ENCODE measurements around the gene ELP4. TPM values are rescaled to one million over a fixed set of nuclear protein-coding genes. Genes with fewer than 3 reads are reported as not detected.

Gene ELP4
- total and polyA plus RNA-seq, 12 donors: 10.5 to 30.4 (median 18.0) TPM

DNA sequence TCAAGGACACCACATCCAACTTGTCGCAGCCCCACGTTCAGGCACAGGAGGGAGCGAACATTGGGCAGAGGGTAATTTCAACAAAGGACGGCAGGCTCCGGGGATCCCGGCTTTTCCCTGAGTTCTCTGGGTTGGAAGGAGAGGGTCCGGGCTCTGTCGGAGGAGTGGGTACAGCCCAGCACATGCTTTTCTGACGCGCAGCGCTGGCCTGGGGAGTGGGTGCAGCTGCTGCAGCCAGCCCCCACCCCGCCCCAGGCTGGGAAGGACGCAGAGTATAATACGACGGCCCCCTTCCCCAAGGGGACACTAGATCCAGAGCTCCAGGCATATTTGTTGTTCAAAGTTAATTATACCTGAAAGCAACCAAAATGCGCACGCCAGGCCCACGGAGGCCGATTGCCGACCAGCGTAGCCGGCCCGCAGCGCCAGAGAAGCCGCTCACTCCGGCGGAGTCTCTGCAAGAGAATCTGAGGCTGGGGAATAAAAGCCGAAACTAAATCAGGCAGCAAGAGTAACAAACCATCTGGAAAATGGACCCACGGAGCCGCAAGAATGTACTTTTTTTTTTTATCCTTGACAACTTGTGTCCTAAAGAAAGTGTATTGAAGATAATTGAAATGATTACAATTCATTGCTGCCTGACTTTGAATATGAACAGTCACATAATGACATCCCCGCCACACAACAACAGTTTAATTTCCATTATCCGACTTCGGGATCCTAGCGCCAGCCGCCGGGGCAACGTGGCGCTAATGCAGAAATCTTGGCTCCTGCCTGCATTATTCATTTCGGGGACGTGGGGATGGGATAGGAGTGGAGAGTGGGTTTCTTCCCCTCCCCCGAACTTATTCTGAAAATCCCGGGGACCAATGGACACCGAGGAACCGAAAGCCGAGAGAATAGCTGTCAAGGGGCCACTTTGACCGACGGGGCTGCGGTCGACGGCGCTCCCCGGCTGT, 315.6 kb downstream of the ELP4 start:
- H3K27ac ChIP-seq: no peak overlapping the region
- no peak for DNase-seq
- H3K27me3 ChIP-seq: peaks cover 98% of the 10 kb centered on the region
- H3K4me1 ChIP-seq (replicated peaks in 1 of 2): no peaks in the 10 kb centered on the region
- H3K36me3 ChIP-seq (replicated peaks in 1 of 2): no peaks in the 10 kb centered on the region
- WGBS, 4 donors: 10 to 18% (median 13%) methylated on average over 44 to 52 of the region's 52 CpGs
- peak overlapping the region in 1 of 4 donors; percentile 11 for H3K4me3 ChIP-seq
- no peak for TF ChIP-seq POLR2A (IDR thresholded peaks at IDR 0.05)
- TF ChIP-seq, protein P1, sequence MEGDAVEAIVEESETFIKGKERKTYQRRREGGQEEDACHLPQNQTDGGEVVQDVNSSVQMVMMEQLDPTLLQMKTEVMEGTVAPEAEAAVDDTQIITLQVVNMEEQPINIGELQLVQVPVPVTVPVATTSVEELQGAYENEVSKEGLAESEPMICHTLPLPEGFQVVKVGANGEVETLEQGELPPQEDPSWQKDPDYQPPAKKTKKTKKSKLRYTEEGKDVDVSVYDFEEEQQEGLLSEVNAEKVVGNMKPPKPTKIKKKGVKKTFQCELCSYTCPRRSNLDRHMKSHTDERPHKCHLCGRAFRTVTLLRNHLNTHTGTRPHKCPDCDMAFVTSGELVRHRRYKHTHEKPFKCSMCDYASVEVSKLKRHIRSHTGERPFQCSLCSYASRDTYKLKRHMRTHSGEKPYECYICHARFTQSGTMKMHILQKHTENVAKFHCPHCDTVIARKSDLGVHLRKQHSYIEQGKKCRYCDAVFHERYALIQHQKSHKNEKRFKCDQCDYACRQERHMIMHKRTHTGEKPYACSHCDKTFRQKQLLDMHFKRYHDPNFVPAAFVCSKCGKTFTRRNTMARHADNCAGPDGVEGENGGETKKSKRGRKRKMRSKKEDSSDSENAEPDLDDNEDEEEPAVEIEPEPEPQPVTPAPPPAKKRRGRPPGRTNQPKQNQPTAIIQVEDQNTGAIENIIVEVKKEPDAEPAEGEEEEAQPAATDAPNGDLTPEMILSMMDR (IDR thresholded peaks at IDR 0.05): no peak
- H3K9me3 ChIP-seq (replicated peaks in 1 of 3): no peaks in the 10 kb centered on the region
- intact Hi-C loops (cut with DNase I): no loop called here

DNA sequence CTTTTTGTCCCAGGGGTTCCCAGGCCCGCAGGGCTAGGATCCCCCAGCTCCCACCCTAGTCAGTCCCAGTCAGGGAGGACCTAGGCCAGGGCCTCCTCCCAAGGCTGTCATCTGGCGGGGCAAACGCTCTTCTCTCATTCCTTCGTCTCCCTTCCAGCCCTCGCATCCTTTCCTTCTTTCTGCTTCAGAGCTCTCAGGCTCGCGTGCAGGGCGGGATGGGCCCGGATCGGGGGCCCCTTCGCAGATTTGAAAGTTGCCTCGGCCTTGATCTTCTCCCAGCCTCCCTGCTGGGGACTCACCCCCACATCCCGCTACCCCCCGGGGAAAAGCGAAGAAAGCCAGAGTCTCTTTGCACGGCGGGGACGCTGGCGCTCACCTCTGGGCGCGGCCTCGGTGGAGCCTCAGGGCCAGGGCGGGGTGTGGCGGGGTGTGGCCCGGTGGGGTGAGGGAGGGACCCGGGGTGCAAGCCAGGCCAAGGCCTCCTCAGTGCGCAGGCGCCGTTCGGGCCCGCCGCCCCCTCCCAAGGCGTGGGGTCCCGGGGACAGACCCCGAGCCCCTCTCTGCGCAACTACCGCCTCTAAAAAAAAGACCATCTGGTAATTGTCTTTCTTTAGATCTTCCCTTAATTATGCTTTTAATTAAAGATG, 316.4 kb downstream of the ELP4 start:
- WGBS, 4 donors: 6 to 7% (median 7%) methylated on average over 27 to 37 of the region's 37 CpGs
- peaks cover 98% of the 10 kb centered on the region for H3K27me3 ChIP-seq
- intact Hi-C loops (cut with DNase I): no loop called here

DNA sequence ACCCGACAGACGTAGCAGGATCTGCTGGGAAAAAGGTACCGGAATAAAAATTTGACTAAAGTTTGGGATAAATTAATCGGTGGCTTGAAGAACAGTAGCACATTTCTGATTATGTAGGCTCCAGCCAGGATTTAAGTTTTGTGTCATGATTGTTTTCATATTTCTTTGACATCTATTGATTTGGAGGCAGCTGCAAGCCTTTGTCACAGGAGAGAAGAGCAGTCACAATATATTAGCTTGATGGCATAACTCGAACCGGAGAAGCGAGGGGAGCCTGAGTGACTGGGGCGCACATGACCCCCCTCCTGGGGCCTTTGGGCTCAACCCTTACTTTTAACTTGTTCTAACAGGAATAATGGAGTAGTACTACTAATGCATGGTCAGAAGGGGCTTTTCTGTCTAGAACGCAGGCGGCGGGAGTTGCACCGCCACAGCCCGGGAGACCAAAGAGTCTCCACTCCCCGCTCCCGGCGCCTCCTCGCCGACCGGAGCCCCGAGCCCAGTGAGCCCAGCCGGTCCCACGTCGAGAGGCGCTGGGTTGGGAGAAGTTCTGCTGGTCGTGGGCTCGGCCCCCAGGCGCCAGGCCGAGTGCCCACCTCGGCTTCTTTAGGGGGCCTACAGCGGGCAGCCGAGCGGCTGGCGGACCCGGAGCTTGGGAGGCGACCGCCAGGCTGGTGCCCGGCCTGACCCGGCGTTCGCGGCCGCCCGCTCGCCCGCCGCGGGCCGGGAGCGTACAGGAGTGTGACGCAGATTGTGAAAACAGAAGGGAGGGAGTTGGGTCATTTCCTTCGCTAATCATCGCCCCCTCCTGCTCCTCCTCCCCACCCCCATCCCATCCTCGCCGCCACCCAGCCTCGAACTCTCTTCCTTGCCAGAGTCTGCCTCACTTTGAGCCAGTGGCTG, 317.2 kb downstream of the ELP4 start:
- Histone ChIP-seq H3K27me3 (peaks cover 90% of the 10 kb centered on the region), H3K4me3 (peak overlapping the region in 1 of 4 donors; percentile 5), H3K36me3 (replicated peaks in 1 of 2) (no peaks in the 10 kb centered on the region), H3K27ac (no peak overlapping the region), H3K9me3 (replicated peaks in 1 of 3) (no peaks in the 10 kb centered on the region), H3K4me1 (replicated peaks in 1 of 2) (no peaks in the 10 kb centered on the region)
- no peak for TF ChIP-seq POLR2A (IDR thresholded peaks at IDR 0.05)
- TF ChIP-seq, protein P1 (IDR thresholded peaks at IDR 0.05): no peak
- intact Hi-C loops (cut with DNase I): no loop called here
- WGBS, 4 donors: 6 to 11% (median 8%) methylated on average over 34 to 55 of the region's 55 CpGs
- DNase-seq: no peak

More for the DNA sequence above, 316.4 kb downstream of the ELP4 start:
- TF ChIP-seq, protein P1 (IDR thresholded peaks at IDR 0.05): no peak
- no peak for TF ChIP-seq POLR2A (IDR thresholded peaks at IDR 0.05)
- DNase-seq: no peak
- Histone ChIP-seq H3K4me1 (replicated peaks in 1 of 2) (no peaks in the 10 kb centered on the region), H3K27ac (no peak overlapping the region), H3K36me3 (replicated peaks in 1 of 2) (no peaks in the 10 kb centered on the region), H3K9me3 (replicated peaks in 1 of 3) (no peaks in the 10 kb centered on the region), H3K4me3 (peak overlapping the region in 1 of 4 donors; percentile 11)
